GM12878 (cell line): ENCODE data around the gene IER5L. TPM values are rescaled to one million over a fixed set of nuclear protein-coding genes. Genes with fewer than 3 reads are reported as not detected.

Source experiments
- ATAC-seq: fragments of 200-7000 bp; cut with Tn5 transposase; 3 replicates; pipeline ENCODE4 v1.9.1; 2020; ENCODE audit warnings: mild to moderate bottlenecking, moderate library complexity
- BruUV-seq: library from RNA; stranded (reverse); fragments of 400-500 nt; replicated peaks from 2 replicates; lab custom pipeline; 2021; lab: Mats Ljungman, UMichigan
- CTCF ChIA-PET: fragments of 300-600 bp; sonication (Branson Sonifier 250); formaldehyde crosslinking; extraction: SDS; loops from one replicate; lab custom pipeline; 2021; ENCODE audit warnings: inconsistent platforms; lab: Yijun Ruan, JAX
- POLR2A ChIA-PET: fragments of 350-600 bp; formaldehyde crosslinking; extraction: SDS; loops from one replicate; lab custom pipeline; 2021; ENCODE audit warnings: inconsistent platforms; lab: Charles Lee
- RAD21 ChIA-PET: fragments of 300-600 bp; sonication (Branson Sonifier 250); formaldehyde crosslinking; loops from one replicate; lab custom pipeline; 2023; ENCODE audit warnings: antibody characterized with exemption; ENCODE audit not compliant: unreplicated experiment; lab: Charles Lee
- SMC1A ChIA-PET: fragments of 300-600 bp; sonication (Branson Sonifier 250); formaldehyde crosslinking; loops from one replicate; lab custom pipeline; 2023; ENCODE audit not compliant: unreplicated experiment, uncharacterized antibody; lab: Charles Lee
- DNase-seq: peaks from one replicate; pipeline ENCODE4 v3.0.0-alpha.2; 2011; ENCODE audit warnings: low read depth, low spot score
- FAIRE-seq: peaks from 3 replicates; lab custom pipeline; 2011; peaks lifted over from hg19 to GRCh38; lab: Jason Lieb, UNC
- H2AFZ ChIP-seq: 2 replicates; pipeline ENCODE4 v1.6.0; 2011; ENCODE audit warnings: low read depth, low read length, control low read depth; ENCODE audit not compliant: control insufficient read depth
- H3K27ac ChIP-seq: 2 replicates; pipeline ENCODE4 v1.5.1; 2011; ENCODE audit warnings: control low read depth; ENCODE audit not compliant: control insufficient read depth, insufficient read depth
- H3K27me3 ChIP-seq, 2 experiments: replicated peaks in 1 of 2; 2 replicates each; pipeline versions ENCODE4 v1.6.0 to v1.6.1; 2011; ENCODE audit warnings: low read length in 1 of 2; ENCODE audit not compliant: control insufficient read depth in 2 of 2, insufficient read depth in 2 of 2
- H3K36me3 ChIP-seq, 2 experiments: 2 replicates each; pipeline ENCODE4 v1.5.1; 2011; ENCODE audit warnings: low read length in 1 of 2; ENCODE audit not compliant: control insufficient read depth in 2 of 2, insufficient read depth in 2 of 2
- H3K4me1 ChIP-seq: 2 replicates; pipeline ENCODE4 v1.6.1; 2011; ENCODE audit warnings: mild to moderate bottlenecking, low read length, moderate library complexity, mixed read lengths; ENCODE audit not compliant: control insufficient read depth, insufficient read depth
- H3K4me2 ChIP-seq: 2 replicates; pipeline ENCODE4 v1.6.0; 2011; ENCODE audit warnings: control low read depth; ENCODE audit not compliant: control insufficient read depth, insufficient read depth
- H3K4me3 ChIP-seq: fragments of 200-600 bp; sonication (generic); 2 replicates; pipeline ENCODE4 v1.5.1; 2016
- H3K79me2 ChIP-seq: 2 replicates; pipeline ENCODE4 v1.6.0; 2011; ENCODE audit warnings: low read length; ENCODE audit not compliant: control insufficient read depth, insufficient read depth
- H3K9ac ChIP-seq: 2 replicates; pipeline ENCODE4 v1.8.0; 2011; ENCODE audit warnings: low read length, control low read depth, mixed read lengths; ENCODE audit not compliant: control insufficient read depth, insufficient read depth
- H3K9me3 ChIP-seq: replicated peaks from 3 replicates; pipeline ENCODE4 v1.5.1; 2011; ENCODE audit warnings: mild to moderate bottlenecking, low read length; ENCODE audit not compliant: control insufficient read depth, insufficient read depth
- H4K20me1 ChIP-seq: 2 replicates; pipeline ENCODE4 v1.6.0; 2011; ENCODE audit not compliant: control insufficient read depth, insufficient read depth
- BCL11A ChIP-seq: IDR thresholded peaks from 2 replicates; pipeline ENCODE4 v1.6.1; 2011; ENCODE audit warnings: low read depth, low read length
- BHLHE40 ChIP-seq, 2 experiments: fragments of 450-650 bp in 1 of 2; IDR thresholded peaks; 2 replicates each; pipeline ENCODE4 v1.6.1; 2011 to 2017; ENCODE audit warnings: low read depth in 2 of 2, borderline replicate concordance in 1 of 2, improper control_type of control experiment in 1 of 2, low read length in 1 of 2, mild to moderate bottlenecking in 1 of 2
- EGR1 ChIP-seq, 2 experiments: IDR thresholded peaks; 1 replicate in 1 of 2; 2 replicates in 1 of 2; pipeline ENCODE4 v1.6.1; 2011 to 2012; ENCODE audit warnings: low read depth in 2 of 2, low read length in 2 of 2, borderline replicate concordance in 1 of 2, mild to moderate bottlenecking in 1 of 2, moderate library complexity in 1 of 2
- IKZF1 ChIP-seq: fragments of 450-650 bp; conservative IDR thresholded peaks from 2 replicates; pipeline ENCODE4 v1.6.1; 2017; ENCODE audit warnings: antibody characterized with exemption, mild to moderate bottlenecking
- NRF1 ChIP-seq: conservative IDR thresholded peaks from 2 replicates; pipeline ENCODE4 v1.6.1; 2011; ENCODE audit warnings: mild to moderate bottlenecking, low read depth, low read length, improper control_type of control experiment
- SIN3A ChIP-seq: IDR thresholded peaks from 2 replicates; pipeline ENCODE4 v1.6.1; 2012; ENCODE audit warnings: low read depth, low read length, improper control_type of control experiment
- SMAD1 ChIP-seq: fragments of 450-650 bp; IDR thresholded peaks from 2 replicates; pipeline ENCODE4 v1.6.1; 2018; ENCODE audit warnings: mild to moderate bottlenecking, low read depth; ENCODE audit not compliant: partially characterized antibody
- SMC3 ChIP-seq: IDR thresholded peaks from 2 replicates; pipeline ENCODE4 v1.6.1; 2011; ENCODE audit warnings: low read length, improper control_type of control experiment, borderline replicate concordance
- SREBF2 ChIP-seq: IDR thresholded peaks from 2 replicates; pipeline ENCODE4 v1.6.1; 2012; ENCODE audit warnings: mild to moderate bottlenecking, low read length
- STAT3 ChIP-seq: IDR thresholded peaks from 2 replicates; pipeline ENCODE4 v1.6.1; 2011; ENCODE audit warnings: low read depth, low read length, improper control_type of control experiment
- SUZ12 ChIP-seq: fragments of 200-600 bp; sonication (generic); IDR thresholded peaks from one replicate; pipeline ENCODE4 v1.6.1; 2018; ENCODE audit warnings: antibody characterized with exemption, mild to moderate bottlenecking; ENCODE audit not compliant: unreplicated experiment
- TCF12 ChIP-seq: IDR thresholded peaks from 2 replicates; pipeline ENCODE4 v1.6.1; 2011; ENCODE audit warnings: low read depth, mild to moderate bottlenecking, low read length
- ZNF24 ChIP-seq: fragments of 450-650 bp; IDR thresholded peaks from 2 replicates; pipeline ENCODE4 v1.6.1; 2017; ENCODE audit warnings: antibody characterized with exemption, mild to moderate bottlenecking
- WGBS: methylation state at CpG from one replicate; pipeline ENCODE4 v1.1.6; 2016; ENCODE audit warnings: low lambda C conversion rate; ENCODE audit not compliant: insufficient replicate concordance, insufficient coverage; ENCODE audit errors: missing lambda C conversion rate; 5-methylcytosine and 5-hydroxymethylcytosine counted together
- in situ Hi-C: fragments of 300-500 bp; cut with MboI; formaldehyde crosslinking; loops from 9 replicates; pipeline ENCODE4 v1.14.3; 2018; ENCODE audit warnings: mixed read lengths
- intact Hi-C: fragments of 100-400 bp; cut with micrococcal nuclease; formaldehyde crosslinking; loops from one replicate; pipeline ENCODE4 v1.14.2; 2022; ENCODE audit not compliant: unreplicated experiment
- polyA plus RNA-seq, 11 experiments: library from polyadenylated mRNA; depleted of rRNA in 4 of 11; unstranded in 6 of 11; stranded (reverse) in 5 of 11; fragments of >200 nt; fragmentation: Nextera tagmentation in 4 of 11; fragmentation: Illumina TruSeq in 1 of 11; extraction: Ambion mirVana in 4 of 11; extraction: Trizol in 1 of 11; gene quantifications; 1 replicate in 1 of 11; 2 replicates in 10 of 11; pipeline versions ENCODE4 v1.2.1 to v1.2.3, GENCODE V29; 2011 to 2016; ENCODE audit warnings: inconsistent platforms in 2 of 11, missing spikeins in 2 of 11, low read depth in 1 of 11
- total RNA-seq, 4 experiments: library from RNA; depleted of rRNA in 3 of 4; stranded (reverse); fragments of >200 nt in 3 of 4; fragmentation: Illumina TruSeq in 1 of 4; extraction: Trizol in 1 of 4; gene quantifications; 2 replicates each; pipeline versions ENCODE4 v1.2.1 to v1.2.3, GENCODE V29; 2013 to 2021
- TF ChIP-seq, protein P1 (sequence below): IDR thresholded peaks from 2 replicates; pipeline ENCODE4 v1.6.1; 2012; ENCODE audit warnings: low read depth, low read length, improper control_type of control experiment

The IER5L gene
- total and polyA plus RNA-seq, 10 of the 15 experiments (the other 5 are each of a cell fraction or from before 2014, with no cell fraction given): 0.04 to 1.4 (median 0.17) TPM

DNA sequence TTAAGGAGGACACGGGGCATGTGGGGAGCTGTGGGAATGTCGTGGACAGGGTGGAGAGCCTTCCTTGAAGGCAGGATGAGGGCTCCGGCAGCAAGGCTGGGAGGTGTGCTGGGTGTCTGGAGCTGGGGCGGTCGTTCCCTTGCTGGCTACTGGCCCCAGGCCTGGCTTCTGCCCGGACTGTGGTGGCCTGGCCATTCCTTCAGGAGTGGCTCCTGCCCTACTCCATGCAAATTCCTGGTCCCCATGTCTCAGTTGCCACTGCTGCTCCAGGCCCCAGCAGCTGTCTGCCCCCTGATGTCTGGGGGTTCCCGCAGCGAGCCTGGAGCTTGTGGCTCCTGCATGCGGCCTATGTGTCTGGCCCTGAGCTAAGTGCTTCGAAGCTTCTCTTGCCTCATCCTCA, 21.9 kb downstream of the IER5L start:
- ChIA-PET SMC1A (no interaction called here), POLR2A (no interaction called here), CTCF (interaction anchor here (2.0 kb wide), 1 partner anchor 13 kb away, joined by 14 read pairs; no protein-coding TSS in a partner anchor), RAD21 (no interaction called here)
- Histone ChIP-seq H3K36me3 (no peaks in the 10 kb centered on the region; a peak in 2 of 4 replicates), H3K9ac (no peak overlapping the region), H3K27ac (no peak overlapping the region), H3K27me3 (no peaks in the 10 kb centered on the region), H2AFZ (no peak overlapping the region), H3K4me3 (no peak overlapping the region), H3K79me2 (no peaks in the 10 kb centered on the region), H3K9me3 (no peaks in the 10 kb centered on the region), H4K20me1 (no peaks in the 10 kb centered on the region), H3K4me1 (no peaks in the 10 kb centered on the region), H3K4me2 (no peak overlapping the region)
- 82% methylated on average over 10 of the region's 10 CpGs for WGBS
- DNase-seq (no peak), FAIRE-seq (no peak), ATAC-seq (no peak)
- intact Hi-C loops (no loop called here), in situ Hi-C loops (no loop called here)
- BruUV-seq: no TSS peak
- TF ChIP-seq ZNF24 (no peak), SMAD1 (no peak)

DNA sequence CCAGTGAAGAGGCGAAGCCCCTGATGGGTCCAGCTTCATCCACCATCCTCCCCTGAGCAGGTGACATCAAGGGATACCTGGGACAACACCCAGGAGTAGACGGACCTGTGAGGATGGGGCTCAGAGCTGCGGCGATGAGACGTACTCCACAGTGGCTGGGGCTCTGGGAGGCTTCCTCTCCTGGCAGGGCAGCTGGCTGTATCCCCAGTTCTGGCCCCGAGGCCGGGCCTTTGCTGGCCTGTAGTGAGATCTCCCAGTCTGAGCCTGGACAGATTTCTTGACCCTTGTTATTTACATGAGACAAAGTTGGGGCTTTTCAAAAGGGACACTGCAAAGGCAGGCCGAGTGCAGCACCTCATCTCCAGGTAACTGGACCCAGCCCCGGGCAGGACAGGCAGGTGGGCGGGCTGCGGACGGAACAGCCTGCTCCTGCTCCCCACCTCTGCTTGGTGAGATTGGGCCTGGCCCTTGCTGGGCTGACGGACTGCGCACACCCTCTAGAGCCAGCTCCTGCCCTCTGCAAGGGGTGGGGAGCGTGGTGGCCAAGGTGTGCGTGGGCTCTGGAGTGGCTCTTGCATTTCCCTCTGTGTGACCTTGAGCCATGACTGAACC, 23.1 kb downstream of the IER5L start:
- H2AFZ ChIP-seq: no peak overlapping the region
- SMC1A ChIA-PET: no interaction called here
- BruUV-seq: no TSS peak
- no peak for DNase-seq
- H3K9ac ChIP-seq: no peak overlapping the region
- H4K20me1 ChIP-seq: no peaks in the 10 kb centered on the region
- TF ChIP-seq BHLHE40 (IDR thresholded peaks at IDR 0.05; ENCODE audit: borderline replicate concordance in 1 of 2, low read depth in 2 of 2, low read length in 1 of 2) (no peak), BCL11A (no peak), SUZ12 (no peak), SIN3A (no peak), TCF12 (no peak), EGR1 (IDR thresholded peaks at IDR 0.05; ENCODE audit: borderline replicate concordance in 1 of 2, low read depth in 2 of 2, low read length in 2 of 2) (no peak), SREBF2 (no peak), IKZF1 (no peak), NRF1 (no peak), SMC3 (no peak), STAT3 (no peak)
- TF ChIP-seq, protein P1, sequence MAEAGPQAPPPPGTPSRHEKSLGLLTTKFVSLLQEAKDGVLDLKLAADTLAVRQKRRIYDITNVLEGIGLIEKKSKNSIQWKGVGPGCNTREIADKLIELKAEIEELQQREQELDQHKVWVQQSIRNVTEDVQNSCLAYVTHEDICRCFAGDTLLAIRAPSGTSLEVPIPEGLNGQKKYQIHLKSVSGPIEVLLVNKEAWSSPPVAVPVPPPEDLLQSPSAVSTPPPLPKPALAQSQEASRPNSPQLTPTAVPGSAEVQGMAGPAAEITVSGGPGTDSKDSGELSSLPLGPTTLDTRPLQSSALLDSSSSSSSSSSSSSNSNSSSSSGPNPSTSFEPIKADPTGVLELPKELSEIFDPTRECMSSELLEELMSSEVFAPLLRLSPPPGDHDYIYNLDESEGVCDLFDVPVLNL: no peak
- no peak for ATAC-seq
- H3K27me3 ChIP-seq: no peaks in the 10 kb centered on the region
- FAIRE-seq: no peak
- no peak overlapping the region for H3K27ac ChIP-seq
- no peak overlapping the region for H3K4me2 ChIP-seq
- RAD21 ChIA-PET: no interaction called here
- POLR2A ChIA-PET: no interaction called here
- intact Hi-C loops (no loop called here), in situ Hi-C loops (no loop called here)
- 92% methylated on average over 16 of the region's 16 CpGs for WGBS
- H3K79me2 ChIP-seq: no peaks in the 10 kb centered on the region
- no peaks in the 10 kb centered on the region for H3K9me3 ChIP-seq
- no peak overlapping the region for H3K4me3 ChIP-seq
- CTCF ChIA-PET: interaction anchor here (1.3 kb wide), 1 partner anchor 12 kb away, joined by 4 read pairs; no protein-coding TSS in a partner anchor
- no peaks in the 10 kb centered on the region for H3K4me1 ChIP-seq
- no peaks in the 10 kb centered on the region; a peak in 2 of 4 replicates for H3K36me3 ChIP-seq
